Effector CD8-positive, alpha-beta T cell (primary cell): ENCODE measurements around the gene GEMIN2.
"Not testable (repeated sequence)": the region's sequence is repeated elsewhere in the genome, so short reads cannot be mapped to it uniquely, and the experiment has no call there.

Source experiments
- DNase-seq: peaks from one replicate; lab custom pipeline; 2025; lab: John Stamatoyannopoulos, UW
- total RNA-seq, 4 experiments: gene quantifications; one replicate each; lab custom pipeline; 2026; lab: John Stamatoyannopoulos, UW

Gene GEMIN2
- total RNA-seq: 7.8 to 14.9 (median 9.3) reads per million in 4 experiments

- peak; percentile 92 for DNase-seq
Observed at GRCh38 chr14:39114073-39114838, at the start of gene GEMIN2. TSS of gene GEMIN2 (plus strand) at chr14:39114323. CDS start at chr14:39114339, 16 bp downstream.

GRCh38 chr14:39069169-39069805 is 44.8 kb upstream of the GEMIN2 start:
- not testable (repeated sequence) for DNase-seq

- no peak for DNase-seq
Observed at GRCh38 chr14:39069923-39070322, 44.2 kb upstream of the GEMIN2 start.

- DNase-seq: no peak
Observed at GRCh38 chr14:39071096-39071495, 43.0 kb upstream of the GEMIN2 start.

GRCh38 chr14:39080886-39081285 is 33.2 kb upstream of the GEMIN2 start:
- DNase-seq: no peak

- no peak for DNase-seq
Observed at GRCh38 chr14:39083127-39083526, 31.0 kb upstream of the GEMIN2 start.

- DNase-seq: no peak
Observed at GRCh38 chr14:39085933-39086332, 28.2 kb upstream of the GEMIN2 start.

- DNase-seq: no peak
Observed at GRCh38 chr14:39087493-39087892, 26.6 kb upstream of the GEMIN2 start.

- no peak for DNase-seq
Observed at GRCh38 chr14:39090548-39091111, 23.5 kb upstream of the GEMIN2 start.

- no peak for DNase-seq
Observed at GRCh38 chr14:39091716-39092115, 22.4 kb upstream of the GEMIN2 start.

GRCh38 chr14:39094515-39094914 is 19.6 kb upstream of the GEMIN2 start:
- DNase-seq: no peak

GRCh38 chr14:39097159-39097558 is 17.0 kb upstream of the GEMIN2 start:
- no peak for DNase-seq

GRCh38 chr14:39099215-39099614 is 14.9 kb upstream of the GEMIN2 start:
- DNase-seq: not testable (repeated sequence)

GRCh38 chr14:39099748-39100147 is 14.4 kb upstream of the GEMIN2 start:
- DNase-seq: no peak

- no peak for DNase-seq
Observed at GRCh38 chr14:39102265-39102968, 11.7 kb upstream of the GEMIN2 start.

GRCh38 chr14:39102969-39103957 is 10.9 kb upstream of the GEMIN2 start, which contains the start of gene SEC23A:
TSS of gene SEC23A (minus strand) at chr14:39103235. CDS start at chr14:39096118, 7,117 bp downstream.
- peak; percentile 71 for DNase-seq

- not testable (repeated sequence) for DNase-seq
Observed at GRCh38 chr14:39104078-39104801, 9.9 kb upstream of the GEMIN2 start.

GRCh38 chr14:39107591-39107996 is 6.5 kb upstream of the GEMIN2 start:
- no peak for DNase-seq

GRCh38 chr14:39108791-39109190 is 5.3 kb upstream of the GEMIN2 start:
- no peak for DNase-seq
